GM12878 (cell line): ENCODE measurements around the gene MT4.
"Not testable (repeated sequence)": the region's sequence is repeated elsewhere in the genome, so short reads cannot be mapped to it uniquely, and the experiment has no call there.

ENCODE experiments used
- ATF2 ChIP-seq: IDR thresholded peaks from 2 replicates; pipeline ENCODE4 v1.6.1; 2012; ENCODE audit warnings: low read length, inconsistent platforms
- CTCF ChIP-seq, 3 experiments: IDR thresholded peaks in 2 of 3; conservative IDR thresholded peaks in 1 of 3; 2 replicates each; pipeline ENCODE4 v1.5.1; 2011; ENCODE audit warnings: low read depth in 3 of 3, low read length in 3 of 3, mild to moderate bottlenecking in 3 of 3, control low read depth in 2 of 3, moderate library complexity in 2 of 3, inconsistent platforms in 1 of 3, mixed read lengths in 1 of 3; ENCODE audit not compliant: control insufficient read depth in 2 of 3, insufficient read depth in 1 of 3; ENCODE audit errors: extremely low read depth in 1 of 3
- EZH2 ChIP-seq: IDR thresholded peaks from 2 replicates; pipeline ENCODE4 v1.6.1; 2012; ENCODE audit warnings: low read depth, mild to moderate bottlenecking, control low read depth, inconsistent platforms, low read length, borderline replicate concordance; ENCODE audit not compliant: control insufficient read depth
- MAX ChIP-seq: IDR thresholded peaks from 2 replicates; pipeline ENCODE4 v1.6.1; 2012; ENCODE audit warnings: low read depth, low read length, improper control_type of control experiment
- MXI1 ChIP-seq: fragments of 150-350 bp; IDR thresholded peaks from 2 replicates; pipeline ENCODE4 v1.6.1; 2011; ENCODE audit warnings: low read depth, mild to moderate bottlenecking, inconsistent platforms, low read length, improper control_type of control experiment
- NFXL1 ChIP-seq: fragments of 450-650 bp; IDR thresholded peaks from 2 replicates; pipeline ENCODE4 v1.6.1; 2017; ENCODE audit warnings: antibody characterized with exemption, mild to moderate bottlenecking, borderline replicate concordance
- NFYA ChIP-seq: IDR thresholded peaks from 2 replicates; pipeline ENCODE4 v1.6.1; 2011; ENCODE audit warnings: low read depth, mild to moderate bottlenecking, low read length, improper control_type of control experiment, borderline replicate concordance
- POLR2AphosphoS2 ChIP-seq: IDR thresholded peaks from 2 replicates; pipeline ENCODE4 v1.6.1; 2011; ENCODE audit warnings: low read depth, mild to moderate bottlenecking, low read length, improper control_type of control experiment, moderate library complexity
- POLR2AphosphoS5 ChIP-seq: IDR thresholded peaks from 2 replicates; pipeline ENCODE4 v1.6.1; 2011; ENCODE audit warnings: mild to moderate bottlenecking, low read length, inconsistent platforms
- RAD21 ChIP-seq: IDR thresholded peaks from 2 replicates; pipeline ENCODE4 v1.6.1; 2011; ENCODE audit warnings: mild to moderate bottlenecking, low read depth, low read length, moderate library complexity; ENCODE audit not compliant: insufficient read depth
- RCOR1 ChIP-seq: conservative IDR thresholded peaks from 2 replicates; pipeline ENCODE4 v1.6.1; 2012; ENCODE audit warnings: low read depth, low read length, improper control_type of control experiment
- ZBTB33 ChIP-seq: fragments of 450-650 bp; IDR thresholded peaks from 2 replicates; pipeline ENCODE4 v1.6.1; 2017; ENCODE audit warnings: mild to moderate bottlenecking
- ZNF274 ChIP-seq: IDR thresholded peaks from one replicate; pipeline ENCODE4 v1.8.0; 2011; ENCODE audit not compliant: insufficient read length, insufficient read depth

- not testable (repeated sequence) for TF ChIP-seq NFXL1; EZH2; ATF2; MXI1; NFYA; ZNF274; POLR2AphosphoS2; ZBTB33; CTCF (IDR thresholded peaks at IDR 0.05 in 2 of 3, conservative IDR thresholded peaks at IDR 0.05 in 1 of 3; ENCODE audit: control insufficient read depth in 2 of 3, extremely low read depth in 1 of 3, insufficient read depth in 1 of 3, low read depth in 3 of 3, low read length in 3 of 3); RAD21; POLR2AphosphoS5; MAX; RCOR1
These were observed 18.0 kb downstream of the MT4 start for GRCh38 chr16:56582911-56583310.
